Spleen (tissue), 7 donors: ENCODE measurements around the gene LRRC4C.

Experiments
- CTCF ChIP-seq, 11 experiments: fragments of 200-600 bp in 7 of 11; fragments of 450-650 bp in 4 of 11; sonication (generic) in 4 of 11; IDR thresholded peaks in 8 of 11; conservative IDR thresholded peaks in 3 of 11; 1 replicate in 7 of 11; 2 replicates in 4 of 11; pipeline versions ENCODE4 v1.4.0 to v1.8.0; 2016 to 2021; ENCODE audit warnings: antibody characterized with exemption in 11 of 11, inconsistent platforms in 4 of 11, mild to moderate bottlenecking in 1 of 11
- POLR2A ChIP-seq, 3 donors: fragments of 450-650 bp; IDR thresholded peaks; one replicate each; pipeline ENCODE4 v1.5.1; 2017; ENCODE audit warnings: antibody characterized with exemption in 3 of 3, mild to moderate bottlenecking in 1 of 3
- POLR2AphosphoS5 ChIP-seq, 3 donors: sonication (generic); formaldehyde crosslinking; IDR thresholded peaks; one replicate each; pipeline ENCODE4 v1.5.1; 2017; ENCODE audit warnings: antibody characterized with exemption in 3 of 3
- donor health status: DM: no; HTN: no; CAD: no; lungs with moderate emphysema.
- donor health status: DM: no; HTN: no; CAD: no.
- donor health status: DM: no; HTN: no; CAD: no.

- TF ChIP-seq POLR2A (IDR thresholded peaks at IDR 0.05) (no peak), CTCF (IDR thresholded peaks at IDR 0.05 in 8 of 11, conservative IDR thresholded peaks at IDR 0.05 in 3 of 11) (no peak), POLR2AphosphoS5 (IDR thresholded peaks at IDR 0.05) (no peak)
Measured at GRCh38 chr11:40273192-40273732, 1186.2 kb downstream of the LRRC4C start.
